Left hindlimb (tissue), 1 donor: ENCODE data around the gene ACOT9.
"Not testable (repeated sequence)": the region's sequence is repeated elsewhere in the genome, so short reads cannot be mapped to it uniquely, and the experiment has no call there.

Source experiments
- DNase-seq: peaks from one replicate; pipeline ENCODE4 v3.0.0-alpha.2; 2018

The ACOT9 gene

DNA sequence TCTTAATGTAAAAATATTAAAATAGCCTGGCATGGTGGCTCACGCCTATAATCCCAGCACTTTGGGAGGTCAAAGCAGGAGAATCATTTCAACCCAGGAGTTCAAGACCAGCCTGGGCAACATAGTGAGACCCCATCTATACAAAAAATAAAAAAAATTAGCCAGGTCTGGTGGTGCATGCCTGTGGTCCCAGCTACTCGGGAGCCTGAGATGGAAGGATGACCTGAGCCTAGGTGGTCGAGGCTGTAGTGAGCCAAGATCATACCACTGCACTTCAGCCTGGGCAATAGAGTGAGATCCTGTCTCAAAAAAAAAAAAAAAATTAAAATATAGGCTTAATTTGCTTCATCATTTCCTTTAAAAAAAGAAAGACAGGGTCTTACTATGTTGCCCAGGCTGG, 66.6 kb downstream of the ACOT9 start:
- not testable (repeated sequence) for DNase-seq

DNA sequence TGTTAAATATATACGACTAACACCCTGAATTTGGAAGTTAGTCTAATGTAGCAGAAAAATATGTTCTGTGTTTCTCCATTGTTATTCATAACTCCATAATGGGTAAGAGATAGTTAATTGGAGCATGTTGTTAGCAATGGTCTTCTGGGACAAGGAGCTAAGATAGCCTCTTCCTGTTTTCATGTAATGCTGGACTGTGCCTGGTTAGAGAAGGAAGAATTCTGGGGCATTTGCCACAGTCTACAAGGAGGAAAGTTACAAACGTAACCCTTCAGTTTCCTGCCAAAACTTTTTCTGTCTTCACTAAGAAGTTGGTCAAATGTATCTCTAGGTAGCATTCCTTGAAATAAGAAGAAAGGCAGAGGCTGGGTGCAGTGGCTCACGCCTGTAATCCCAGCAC, 70.0 kb downstream of the ACOT9 start:
- DNase-seq, result no peak

DNA sequence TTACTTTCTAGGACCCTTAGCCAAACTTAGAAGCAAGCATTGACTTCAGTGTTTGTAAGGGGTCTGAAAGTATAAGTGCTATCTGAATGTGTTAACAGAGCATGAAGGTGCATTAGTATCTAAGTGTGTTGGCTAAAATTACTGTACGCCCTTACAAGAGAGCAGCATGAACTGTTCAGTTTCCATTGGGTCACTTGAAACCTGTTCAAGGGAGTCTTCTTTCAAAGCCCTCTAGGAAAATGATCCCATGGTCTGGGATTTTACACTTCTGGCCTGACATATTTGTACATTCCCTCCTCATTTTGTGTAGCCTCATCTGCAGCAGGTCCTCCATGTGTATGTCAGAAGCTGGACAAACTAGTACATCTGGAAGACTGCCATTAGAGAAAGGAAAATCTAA, 72.5 kb downstream of the ACOT9 start:
- DNase-seq, result no peak

GRCh38 chrX:23668335-23668734, 74.7 kb downstream of the ACOT9 start:
- no peak for DNase-seq

- peak; percentile 94 for DNase-seq
Observed at GRCh38 chrX:23667239-23668177, 75.6 kb downstream of the ACOT9 start, which contains the start of gene PRDX4. TSS of gene PRDX4 (plus strand) at chrX:23667493. CDS start at chrX:23667571, 78 bp downstream.

GRCh38 chrX:23666282-23666681, 76.8 kb downstream of the ACOT9 start:
- DNase-seq, result no peak

- no peak for DNase-seq
Observed at GRCh38 chrX:23664496-23664895, 78.6 kb downstream of the ACOT9 start.

DNA sequence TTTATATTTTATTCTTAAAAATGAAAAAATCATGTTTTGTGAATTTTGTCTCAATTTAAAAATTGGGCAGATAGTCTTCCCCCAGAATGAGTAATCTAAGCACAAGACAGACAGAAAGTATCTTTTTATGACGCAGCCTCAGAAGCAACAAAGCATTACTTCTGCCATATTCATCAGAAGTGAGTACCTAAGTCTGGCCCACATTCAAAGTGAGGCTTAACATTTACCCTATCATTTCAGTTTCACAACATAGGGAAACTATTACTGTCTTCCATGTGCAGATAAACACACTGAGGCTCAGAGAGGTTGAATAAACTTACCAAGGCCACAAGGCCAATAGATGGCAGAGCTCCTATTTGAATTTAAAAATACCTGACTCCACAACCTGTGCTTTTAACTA, 80.2 kb downstream of the ACOT9 start:
- DNase-seq, result no peak

DNA sequence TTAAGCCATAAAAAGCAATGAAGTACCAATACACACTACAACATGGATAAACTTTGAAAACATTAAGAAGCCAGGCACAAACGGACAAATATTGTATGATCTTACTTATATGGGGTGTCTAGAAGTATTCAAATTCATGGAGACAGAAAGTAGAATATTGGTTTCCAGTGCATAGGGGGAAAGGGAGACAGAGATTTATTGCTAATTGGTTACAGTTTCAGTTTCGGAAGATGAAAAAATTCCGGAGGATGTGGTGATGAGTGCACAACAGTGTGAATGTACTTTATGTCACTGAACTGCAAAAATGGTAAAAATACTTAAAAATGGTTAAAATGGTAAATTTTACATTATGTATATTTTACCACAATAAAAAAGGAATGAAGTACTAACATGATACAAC, 80.9 kb downstream of the ACOT9 start:
- DNase-seq, result no peak

DNA sequence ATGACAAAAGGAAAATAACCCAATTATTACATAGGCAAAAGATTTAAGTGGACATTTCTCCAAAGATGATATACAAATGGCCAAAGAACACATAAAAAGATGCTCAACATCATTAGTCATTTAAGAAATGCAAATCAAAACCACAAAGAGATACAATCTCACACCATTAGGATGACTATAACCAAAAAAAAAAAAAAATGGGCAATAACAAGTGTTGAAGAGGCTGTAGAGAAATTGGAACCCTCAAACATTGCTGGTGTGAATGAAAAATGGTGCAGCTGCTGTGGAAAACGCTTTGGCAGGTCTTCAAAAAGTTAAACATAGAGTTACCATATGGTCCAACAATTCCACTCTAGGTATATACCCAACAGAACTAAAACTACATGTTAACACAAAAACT, 81.4 kb downstream of the ACOT9 start:
- DNase-seq, result no peak

DNA sequence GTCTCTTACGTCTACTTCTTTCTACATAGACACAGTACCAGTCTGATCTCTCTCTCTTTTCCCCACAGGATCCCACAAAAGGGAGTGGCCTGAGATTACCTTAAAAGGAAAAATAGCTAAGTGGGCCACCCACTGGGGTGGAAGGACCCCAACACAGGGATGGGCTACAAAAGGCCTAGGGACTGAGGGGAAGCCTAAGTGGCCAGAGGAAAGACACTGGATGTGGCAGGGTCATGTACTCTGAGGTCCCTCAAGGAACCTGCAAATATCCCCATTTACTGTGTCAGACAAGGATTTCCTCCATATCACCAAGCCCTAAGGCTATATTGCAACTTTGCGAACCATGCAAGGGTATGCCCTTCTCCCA, 82.3 kb downstream of the ACOT9 start:
- DNase-seq, result no peak

GRCh38 chrX:23660083-23660765, 82.9 kb downstream of the ACOT9 start:
- not testable (repeated sequence) for DNase-seq

GRCh38 chrX:23659339-23659738, 83.7 kb downstream of the ACOT9 start:
- DNase-seq, result no peak

GRCh38 chrX:23656684-23657083, 86.4 kb downstream of the ACOT9 start:
- DNase-seq, result no peak

- no peak for DNase-seq
Observed at GRCh38 chrX:23656091-23656490, 87.0 kb downstream of the ACOT9 start.
